NCI-H510A treated with DMSO at 0.1 percent for 48 hours (cell line): ENCODE data around the gene CDIP1.
A peak's percentile ranks its signal among the peaks of the same experiment; 100 is the strongest.

Experiments
- DNase-seq: peaks from one replicate; lab custom pipeline; 2025; lab: John Stamatoyannopoulos, UW

Gene CDIP1

GRCh38 chr16:4488499-4488967 is 50.0 kb downstream of the CDIP1 start:
- no peak for DNase-seq

GRCh38 chr16:4487955-4488498 is 50.5 kb downstream of the CDIP1 start:
- no peak for DNase-seq

GRCh38 chr16:4486126-4486893 is 52.3 kb downstream of the CDIP1 start:
- no peak for DNase-seq

- DNase-seq: no peak
Observed at GRCh38 chr16:4481963-4482362, 56.6 kb downstream of the CDIP1 start.

GRCh38 chr16:4481526-4481925 is 57.0 kb downstream of the CDIP1 start:
- peak; percentile 28 for DNase-seq

GRCh38 chr16:4477966-4478365 is 60.6 kb downstream of the CDIP1 start:
- no peak for DNase-seq

GRCh38 chr16:4475880-4476788 is 62.4 kb downstream of the CDIP1 start, which contains the start of gene HMOX2:
Gene HMOX2 (plus strand): TSS chr16:4476398. CDS start chr16:4505525, 29,127 bp downstream.
- DNase-seq: peak; percentile 77

- peak; percentile 78 for DNase-seq
Observed at GRCh38 chr16:4474192-4474961, 64.2 kb downstream of the CDIP1 start, which contains the start of gene NMRAL1. Gene NMRAL1 (minus strand): TSS chr16:4474625. CDS start chr16:4474132, 493 bp downstream.

- no peak for DNase-seq
Observed at GRCh38 chr16:4472880-4473279, 65.7 kb downstream of the CDIP1 start.

- no peak for DNase-seq
Observed at GRCh38 chr16:4471869-4472268, 66.7 kb downstream of the CDIP1 start.

GRCh38 chr16:4468972-4469371 is 69.6 kb downstream of the CDIP1 start:
- DNase-seq: no peak

GRCh38 chr16:4467916-4468315 is 70.7 kb downstream of the CDIP1 start:
- DNase-seq: no peak

- no peak for DNase-seq
Observed at GRCh38 chr16:4465977-4466779, 72.4 kb downstream of the CDIP1 start.

GRCh38 chr16:4463522-4464163 is 74.9 kb downstream of the CDIP1 start:
- DNase-seq: no peak

- no peak for DNase-seq
Observed at GRCh38 chr16:4461250-4462085, 77.1 kb downstream of the CDIP1 start.

GRCh38 chr16:4460936-4461249 is 77.7 kb downstream of the CDIP1 start:
- no peak for DNase-seq
